Measurements from ENCODE around the gene OR56B4. TPM values are rescaled to one million over a fixed set of nuclear protein-coding genes. Genes with fewer than 3 reads are reported as not detected.
"Not testable (repeated sequence)": the region's sequence is repeated elsewhere in the genome, so short reads cannot be mapped to it uniquely, and the experiment has no call there.

OR56B4 gene
- total RNA-seq = not detected in 2 replicates

- DNase-seq (ENCODE audit: low read depth); H3K4me3 ChIP-seq (ENCODE audit: low read depth, low read length): not testable (repeated sequence)
Observed at GRCh38 chr11:6107384-6107783, at the start of gene OR56B4. TSS of gene OR56B4 (plus strand) at chr11:6107684. CDS start at chr11:6107779, 95 bp downstream.

GRCh38 chr11:6061475-6061874 lies 46.0 kb upstream of the OR56B4 start:
- DNase-seq (ENCODE audit: low read depth) = no peak

GRCh38 chr11:6062691-6063358 lies 44.7 kb upstream of the OR56B4 start:
- no peak for DNase-seq (ENCODE audit: low read depth)
- no peak for TF ChIP-seq CTCF (conservative IDR thresholded peaks at IDR 0.05; ENCODE audit: low read depth, low read length)
- H3K4me3 ChIP-seq (ENCODE audit: low read depth, low read length) = no peak overlapping the region

More at GRCh38 chr11:6061475-6061874, 46.0 kb upstream of the OR56B4 start:
- TF ChIP-seq CTCF (conservative IDR thresholded peaks at IDR 0.05; ENCODE audit: low read depth, low read length) = no peak
- no peak overlapping the region for H3K4me3 ChIP-seq (ENCODE audit: low read depth, low read length)

GRCh38 chr11:6067502-6067901 lies 40.0 kb upstream of the OR56B4 start:
- H3K4me3 ChIP-seq (ENCODE audit: low read depth, low read length) = no peak overlapping the region
- TF ChIP-seq CTCF (conservative IDR thresholded peaks at IDR 0.05; ENCODE audit: low read depth, low read length) = no peak
- DNase-seq (ENCODE audit: low read depth) = no peak

- H3K4me3 ChIP-seq (ENCODE audit: low read depth, low read length); DNase-seq (ENCODE audit: low read depth): not testable (repeated sequence)
Observed at GRCh38 chr11:6076443-6076842, 31.0 kb upstream of the OR56B4 start.

GRCh38 chr11:6077723-6078122 lies 29.8 kb upstream of the OR56B4 start:
- no peak for DNase-seq (ENCODE audit: low read depth)
- H3K4me3 ChIP-seq (ENCODE audit: low read depth, low read length) = no peak overlapping the region
- TF ChIP-seq CTCF (conservative IDR thresholded peaks at IDR 0.05; ENCODE audit: low read depth, low read length) = no peak

- TF ChIP-seq CTCF (conservative IDR thresholded peaks at IDR 0.05; ENCODE audit: low read depth, low read length) = no peak
- H3K4me3 ChIP-seq (ENCODE audit: low read depth, low read length) = no peak overlapping the region
- no peak for DNase-seq (ENCODE audit: low read depth)
Observed at GRCh38 chr11:6079463-6079862, 28.0 kb upstream of the OR56B4 start.

GRCh38 chr11:6083129-6083528 lies 24.4 kb upstream of the OR56B4 start:
- DNase-seq (ENCODE audit: low read depth) = no peak
- H3K4me3 ChIP-seq (ENCODE audit: low read depth, low read length) = no peak overlapping the region
- no peak for TF ChIP-seq CTCF (conservative IDR thresholded peaks at IDR 0.05; ENCODE audit: low read depth, low read length)

Measured in epithelial cell of proximal tubule (primary cell).